Sigmoid colon (tissue), 7 donors: ENCODE results near the gene SUSD3. TPM values are rescaled to one million over a fixed set of nuclear protein-coding genes. Genes with fewer than 3 reads are reported as not detected.

Experiments used
- DNase-seq: peaks from one replicate; pipeline ENCODE4 v3.0.0-alpha.2; 2019
- H3K27ac ChIP-seq, 4 donors: fragments of 200-600 bp; sonication (generic); one replicate each; pipeline ENCODE4 v1.5.1; 2016 to 2019; ENCODE audit warnings: mild to moderate bottlenecking in 1 of 4
- H3K27me3 ChIP-seq, 3 donors: fragments of 200-600 bp; sonication (generic); one replicate each; pipeline ENCODE4 v1.5.1; 2019; ENCODE audit warnings: mild to moderate bottlenecking in 1 of 3
- H3K36me3 ChIP-seq, 4 donors: fragments of 200-600 bp; sonication (generic); one replicate each; pipeline ENCODE4 v1.5.1; 2016 to 2019
- H3K4me1 ChIP-seq, 4 donors: fragments of 200-600 bp; sonication (generic); one replicate each; pipeline ENCODE4 v1.5.1; 2017 to 2019
- H3K4me3 ChIP-seq, 4 donors: fragments of 200-600 bp; sonication (generic); one replicate each; pipeline ENCODE4 v1.5.1; 2017 to 2019; ENCODE audit warnings: mild to moderate bottlenecking in 2 of 4, moderate library complexity in 1 of 4
- H3K9me3 ChIP-seq, 4 donors: fragments of 200-600 bp in 3 of 4; sonication (generic) in 3 of 4; one replicate each; pipeline versions ENCODE4 v1.5.1 to v1.6.1; 2013 to 2019
- CTCF ChIP-seq, 4 experiments: fragments of 450-650 bp in 3 of 4; fragments of 200-600 bp in 1 of 4; IDR thresholded peaks; one replicate each; pipeline ENCODE4 v1.5.1; 2016 to 2019; ENCODE audit warnings: antibody characterized with exemption in 4 of 4, mild to moderate bottlenecking in 3 of 4, moderate library complexity in 2 of 4
- EP300 ChIP-seq, 4 donors: sonication (generic); formaldehyde crosslinking; IDR thresholded peaks; one replicate each; pipeline ENCODE4 v1.6.1; 2017; ENCODE audit warnings: antibody characterized with exemption in 4 of 4
- POLR2A ChIP-seq, 2 donors: fragments of 450-650 bp; IDR thresholded peaks; one replicate each; pipeline ENCODE4 v1.6.1; 2016; ENCODE audit warnings: antibody characterized with exemption in 2 of 2, mild to moderate bottlenecking in 2 of 2, moderate library complexity in 2 of 2
- POLR2AphosphoS5 ChIP-seq, 4 donors: sonication (generic); formaldehyde crosslinking; IDR thresholded peaks; one replicate each; pipeline ENCODE4 v1.6.1; 2017; ENCODE audit warnings: antibody characterized with exemption in 4 of 4
- WGBS, 2 donors: extraction: QIAGEN DNeasy Blood & Tissue Kit; methylation state at CpG; one replicate each; pipeline ENCODE4 v1.1.7; 2013; 5-methylcytosine and 5-hydroxymethylcytosine counted together
- intact Hi-C: fragments of 100-400 bp; cut with DNase I; formaldehyde crosslinking; loops from one replicate; pipeline ENCODE4 v1.15.1; 2023
- polyA plus RNA-seq, 3 donors: library from polyadenylated mRNA; stranded (reverse); fragments of 200-250 nt; gene quantifications; one replicate each; pipeline ENCODE4 v1.2.3, GENCODE V29; 2013
- total RNA-seq, 4 donors: library from RNA; depleted of rRNA; stranded (reverse); fragments of >200 nt; gene quantifications; one replicate each; pipeline ENCODE4 v1.1.0, GENCODE V29; 2016
- donor health status: healthy with polysubstance abuse.
- donor health status: Bipolar disorder and iron deficiency.
- donor health status: healthy.

The SUSD3 gene
- total and polyA plus RNA-seq, 7 donors, result 0.92 to 15.2 (median 4.7) TPM; not detected in 1

DNA sequence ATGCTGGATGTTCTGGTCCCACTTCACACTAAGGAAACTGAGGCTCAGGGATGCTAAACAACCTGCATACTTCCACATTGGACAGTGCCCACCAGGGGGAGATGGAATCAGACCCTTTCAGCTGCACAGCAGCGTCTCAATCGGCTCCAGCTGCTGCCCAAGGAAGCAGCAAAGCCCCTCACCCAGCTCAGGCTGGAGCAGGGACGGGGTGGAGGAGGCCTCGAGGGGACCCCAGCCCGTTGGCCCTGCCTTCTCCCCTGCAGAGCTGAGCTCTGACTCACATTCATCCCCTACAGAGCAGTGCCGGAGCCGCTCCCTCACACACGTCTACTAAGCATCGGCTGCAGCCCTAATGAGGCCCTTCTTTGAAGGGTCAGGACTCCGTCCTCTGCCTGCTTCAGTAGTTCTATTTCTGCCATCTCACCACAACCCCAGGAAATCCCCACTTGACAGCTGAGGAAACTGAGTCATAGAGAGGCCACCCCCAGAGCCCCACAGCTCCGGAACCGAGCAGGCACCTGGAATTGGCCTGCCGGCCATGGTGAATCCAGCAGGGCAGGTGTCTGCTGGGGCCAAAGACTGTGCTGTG, 21.5 kb upstream of the SUSD3 start:
- no peak overlapping the region for H3K27ac ChIP-seq
- no peaks in the 10 kb centered on the region for H3K4me1 ChIP-seq
- H3K36me3 ChIP-seq, result no peaks in the 10 kb centered on the region
- DNase-seq, result no peak
- TF ChIP-seq POLR2A (IDR thresholded peaks at IDR 0.05), result no peak
- no peak for TF ChIP-seq EP300 (IDR thresholded peaks at IDR 0.05)
- no peak for TF ChIP-seq CTCF (IDR thresholded peaks at IDR 0.05)
- TF ChIP-seq POLR2AphosphoS5 (IDR thresholded peaks at IDR 0.05), result no peak
- no peak overlapping the region for H3K4me3 ChIP-seq
- H3K27me3 ChIP-seq, result no peaks in the 10 kb centered on the region
- WGBS, 2 donors, result 79 to 81% methylated on average over 13 of the region's 13 CpGs
- intact Hi-C loops, result no loop called here
- H3K9me3 ChIP-seq, result no peaks in the 10 kb centered on the region

DNA sequence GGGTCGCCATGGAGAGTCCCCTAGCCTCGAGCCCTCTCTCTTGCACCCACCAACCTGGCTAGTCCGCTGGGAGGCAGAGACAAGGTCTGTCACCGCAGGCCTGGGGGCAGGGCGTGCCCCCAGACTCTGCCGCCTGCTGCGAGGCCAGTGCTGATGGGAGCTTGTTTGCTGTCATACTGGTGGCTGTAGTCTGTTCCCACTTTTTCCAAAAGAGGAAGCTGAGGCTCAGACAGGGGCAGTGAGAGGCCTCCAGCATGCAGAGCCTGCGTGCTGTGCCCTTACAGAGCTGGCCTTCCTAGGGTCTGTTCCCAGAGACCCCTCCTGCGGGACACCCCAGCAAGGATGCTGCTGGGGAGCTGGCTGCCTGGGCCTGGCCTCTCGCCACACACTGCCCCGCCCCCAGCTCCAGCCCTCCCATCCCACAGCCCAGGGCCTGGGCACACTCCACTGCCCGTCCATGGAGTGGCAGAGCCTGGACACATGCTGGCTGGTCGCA, 21.0 kb upstream of the SUSD3 start:
- H3K27me3 ChIP-seq, result no peaks in the 10 kb centered on the region
- no peak overlapping the region for H3K4me3 ChIP-seq
- WGBS, 2 donors, result 80 to 87% methylated on average over 13 of the region's 13 CpGs
- DNase-seq, result no peak
- intact Hi-C loops, result no loop called here
- H3K36me3 ChIP-seq, result no peaks in the 10 kb centered on the region
- no peaks in the 10 kb centered on the region for H3K4me1 ChIP-seq
- H3K9me3 ChIP-seq, result no peaks in the 10 kb centered on the region
- TF ChIP-seq EP300 (IDR thresholded peaks at IDR 0.05) (no peak), POLR2A (IDR thresholded peaks at IDR 0.05) (no peak), POLR2AphosphoS5 (IDR thresholded peaks at IDR 0.05) (no peak), CTCF (IDR thresholded peaks at IDR 0.05) (no peak)
- H3K27ac ChIP-seq, result no peak overlapping the region

GRCh38 chr9:93038918-93039317, 19.6 kb upstream of the SUSD3 start:
- 83 to 87% methylated on average over 6 of the region's 6 CpGs for WGBS, 2 donors
- TF ChIP-seq POLR2AphosphoS5 (IDR thresholded peaks at IDR 0.05) (no peak), POLR2A (IDR thresholded peaks at IDR 0.05) (no peak), EP300 (IDR thresholded peaks at IDR 0.05) (no peak), CTCF (IDR thresholded peaks at IDR 0.05) (no peak)

GRCh38 chr9:93039456-93039855, 19.0 kb upstream of the SUSD3 start:
- Histone ChIP-seq H3K36me3 (no peaks in the 10 kb centered on the region), H3K4me1 (no peaks in the 10 kb centered on the region), H3K27me3 (no peaks in the 10 kb centered on the region), H3K4me3 (no peak overlapping the region), H3K27ac (no peak overlapping the region), H3K9me3 (no peaks in the 10 kb centered on the region)
- intact Hi-C loops, result no loop called here
- TF ChIP-seq POLR2AphosphoS5 (IDR thresholded peaks at IDR 0.05) (no peak), EP300 (IDR thresholded peaks at IDR 0.05) (no peak), POLR2A (IDR thresholded peaks at IDR 0.05) (no peak), CTCF (IDR thresholded peaks at IDR 0.05) (no peak)
- 84 to 86% methylated on average over 6 of the region's 6 CpGs for WGBS, 2 donors
- no peak for DNase-seq

More at GRCh38 chr9:93038918-93039317, 19.6 kb upstream of the SUSD3 start:
- Histone ChIP-seq H3K4me1 (no peaks in the 10 kb centered on the region), H3K27ac (no peak overlapping the region), H3K36me3 (no peaks in the 10 kb centered on the region), H3K9me3 (no peaks in the 10 kb centered on the region), H3K4me3 (no peak overlapping the region), H3K27me3 (no peaks in the 10 kb centered on the region)
- no peak for DNase-seq
- intact Hi-C loops, result no loop called here

- H3K4me1 ChIP-seq, result no peaks in the 10 kb centered on the region
- no peaks in the 10 kb centered on the region for H3K27me3 ChIP-seq
- H3K27ac ChIP-seq, result no peak overlapping the region
- no peak overlapping the region for H3K4me3 ChIP-seq
- TF ChIP-seq POLR2A (IDR thresholded peaks at IDR 0.05), result no peak
- no peak for TF ChIP-seq EP300 (IDR thresholded peaks at IDR 0.05)
- no peak for TF ChIP-seq POLR2AphosphoS5 (IDR thresholded peaks at IDR 0.05)
- no peak for TF ChIP-seq CTCF (IDR thresholded peaks at IDR 0.05)
- intact Hi-C loops, result no loop called here
- WGBS, 2 donors, result 87 to 88% methylated on average over 10 of the region's 10 CpGs
- no peaks in the 10 kb centered on the region for H3K9me3 ChIP-seq
- no peak for DNase-seq
- H3K36me3 ChIP-seq, result no peaks in the 10 kb centered on the region
Observed at GRCh38 chr9:93039976-93040375, 18.5 kb upstream of the SUSD3 start.
